Esophagus muscularis mucosa (tissue), 4 donors: ENCODE data around the gene CLDN15.

Experiments
- CTCF ChIP-seq, 3 experiments: fragments of 200-600 bp in 2 of 3; fragments of 450-650 bp in 1 of 3; sonication (generic) in 2 of 3; IDR thresholded peaks; one replicate each; pipeline ENCODE4 v1.5.1; 2017 to 2019; ENCODE audit warnings: antibody characterized with exemption in 3 of 3, mild to moderate bottlenecking in 2 of 3, moderate library complexity in 1 of 3
- EP300 ChIP-seq: sonication (generic); formaldehyde crosslinking; IDR thresholded peaks from one replicate; pipeline ENCODE4 v1.6.1; 2017; ENCODE audit warnings: antibody characterized with exemption
- POLR2A ChIP-seq: fragments of 450-650 bp; IDR thresholded peaks from one replicate; pipeline ENCODE4 v1.6.1; 2017; ENCODE audit warnings: antibody characterized with exemption, moderate library complexity, mild to moderate bottlenecking, low read depth

DNA sequence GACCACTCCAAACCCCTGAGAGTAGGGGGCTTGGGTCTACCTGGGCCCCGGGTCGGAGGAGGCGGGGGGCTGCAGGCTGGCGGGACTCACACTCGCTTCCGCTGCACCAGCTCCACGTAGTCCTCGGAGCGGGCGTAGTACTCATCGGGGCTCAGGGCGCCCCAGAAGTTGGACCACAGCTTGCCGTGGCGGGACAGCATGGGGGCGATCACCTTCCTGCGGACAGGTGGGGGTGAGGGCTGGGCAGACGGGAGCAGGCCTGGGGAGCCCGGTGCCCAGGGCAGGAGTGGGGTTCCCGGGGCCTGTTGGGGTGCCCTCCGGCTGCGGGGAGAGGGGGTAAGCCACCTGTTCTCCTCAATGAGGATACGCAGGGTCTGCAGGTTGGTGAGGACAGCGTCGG, 26.1 kb downstream of the CLDN15 start:
- TF ChIP-seq EP300 (no peak), CTCF (IDR thresholded peaks at IDR 0.05) (no peak), POLR2A (no peak)
